Measurements from ENCODE around the gene ATP2B1.

ATP2B1 gene

DNA sequence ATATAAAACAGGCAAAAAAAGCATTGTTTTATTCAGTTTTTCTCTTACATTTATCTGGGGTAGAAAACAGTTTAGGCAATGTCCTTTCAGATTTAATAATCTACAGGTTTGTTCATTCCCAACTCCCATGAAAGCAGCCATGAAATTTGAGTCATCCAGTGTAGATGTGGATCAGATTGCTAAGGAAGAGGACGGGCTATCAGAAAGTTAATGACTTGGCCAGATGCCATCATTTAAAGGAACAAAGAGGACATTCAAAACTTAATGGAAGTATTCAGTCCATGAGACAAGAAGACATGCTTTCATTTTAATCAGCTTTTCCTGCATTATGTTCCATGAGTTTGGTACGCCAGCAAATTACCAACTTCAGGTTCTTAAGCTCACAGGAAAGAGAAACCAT lies 151.7 kb downstream of the ATP2B1 start:
- Histone ChIP-seq H3K4me1 (ENCODE audit: insufficient read depth, insufficient read length) (no peaks in the 10 kb centered on the region), H3K9me3 (ENCODE audit: insufficient read depth, low read length) (no peaks in the 10 kb centered on the region), H3K36me3 (ENCODE audit: insufficient read depth, insufficient read length, low read length) (no peaks in the 10 kb centered on the region), H3K27me3 (ENCODE audit: insufficient read depth, insufficient read length) (no peaks in the 10 kb centered on the region), H3K4me3 (ENCODE audit: insufficient read length, low read depth) (no peak overlapping the region), H3K9ac (ENCODE audit: insufficient read length, low read depth) (no peak overlapping the region)
- TF ChIP-seq SUZ12 (IDR thresholded peaks at IDR 0.05; ENCODE audit: extremely low read depth, insufficient read depth, insufficient read length): no peak
- TF ChIP-seq ZNF274 (IDR thresholded peaks at IDR 0.05; ENCODE audit: low read depth, low read length): no peak
- no peak for TF ChIP-seq YY1 (IDR thresholded peaks at IDR 0.05; ENCODE audit: insufficient read depth, insufficient read length)
- DNase-seq (ENCODE audit: low read depth, low spot score): no peak

- H3K9me3 ChIP-seq (ENCODE audit: insufficient read depth, low read length): no peaks in the 10 kb centered on the region
- H3K36me3 ChIP-seq (ENCODE audit: insufficient read depth, insufficient read length, low read length): no peaks in the 10 kb centered on the region
- H3K9ac ChIP-seq (ENCODE audit: insufficient read length, low read depth): no peak overlapping the region
- H3K27me3 ChIP-seq (ENCODE audit: insufficient read depth, insufficient read length): no peaks in the 10 kb centered on the region
- TF ChIP-seq ZNF274 (IDR thresholded peaks at IDR 0.05; ENCODE audit: low read depth, low read length) (no peak), YY1 (IDR thresholded peaks at IDR 0.05; ENCODE audit: insufficient read depth, insufficient read length) (no peak)
- no peak for DNase-seq (ENCODE audit: low read depth, low spot score)
- no peak overlapping the region for H3K4me3 ChIP-seq (ENCODE audit: insufficient read length, low read depth)
- no peaks in the 10 kb centered on the region for H3K4me1 ChIP-seq (ENCODE audit: insufficient read depth, insufficient read length)
These were observed 156.3 kb downstream of the ATP2B1 start for GRCh38 chr12:89552376-89552775.

- H3K9me3 ChIP-seq (ENCODE audit: insufficient read depth, low read length): no peaks in the 10 kb centered on the region
- H3K36me3 ChIP-seq (ENCODE audit: insufficient read depth, insufficient read length, low read length): no peaks in the 10 kb centered on the region
- H3K4me1 ChIP-seq (ENCODE audit: insufficient read depth, insufficient read length): no peaks in the 10 kb centered on the region
- H3K9ac ChIP-seq (ENCODE audit: insufficient read length, low read depth): no peak overlapping the region
- no peak overlapping the region for H3K4me3 ChIP-seq (ENCODE audit: insufficient read length, low read depth)
- no peak for DNase-seq (ENCODE audit: low read depth, low spot score)
- TF ChIP-seq SUZ12 (IDR thresholded peaks at IDR 0.05; ENCODE audit: extremely low read depth, insufficient read depth, insufficient read length) (no peak), YY1 (IDR thresholded peaks at IDR 0.05; ENCODE audit: insufficient read depth, insufficient read length) (no peak), ZNF274 (IDR thresholded peaks at IDR 0.05; ENCODE audit: low read depth, low read length) (no peak)
- H3K27me3 ChIP-seq (ENCODE audit: insufficient read depth, insufficient read length): no peaks in the 10 kb centered on the region
These were observed 156.9 kb downstream of the ATP2B1 start for GRCh38 chr12:89551747-89552146.

- no peak for TF ChIP-seq YY1 (IDR thresholded peaks at IDR 0.05; ENCODE audit: insufficient read depth, insufficient read length)
- no peak for TF ChIP-seq SUZ12 (IDR thresholded peaks at IDR 0.05; ENCODE audit: extremely low read depth, insufficient read depth, insufficient read length)
- TF ChIP-seq ZNF274 (IDR thresholded peaks at IDR 0.05; ENCODE audit: low read depth, low read length): no peak
- Histone ChIP-seq H3K9ac (ENCODE audit: insufficient read length, low read depth) (no peak overlapping the region), H3K9me3 (ENCODE audit: insufficient read depth, low read length) (no peaks in the 10 kb centered on the region), H3K4me1 (ENCODE audit: insufficient read depth, insufficient read length) (no peaks in the 10 kb centered on the region), H3K4me3 (ENCODE audit: insufficient read length, low read depth) (no peak overlapping the region), H3K36me3 (ENCODE audit: insufficient read depth, insufficient read length, low read length) (no peaks in the 10 kb centered on the region), H3K27me3 (ENCODE audit: insufficient read depth, insufficient read length) (no peaks in the 10 kb centered on the region)
- no peak for DNase-seq (ENCODE audit: low read depth, low spot score)
These were observed 161.5 kb downstream of the ATP2B1 start for GRCh38 chr12:89547101-89547500.

- H3K4me1 ChIP-seq (ENCODE audit: insufficient read depth, insufficient read length): no peaks in the 10 kb centered on the region
These were observed 162.5 kb downstream of the ATP2B1 start for GRCh38 chr12:89546151-89546550.

GRCh38 chr12:89544681-89545184 lies 163.9 kb downstream of the ATP2B1 start:
- no peaks in the 10 kb centered on the region for H3K4me1 ChIP-seq (ENCODE audit: insufficient read depth, insufficient read length)
- no peaks in the 10 kb centered on the region for H3K27me3 ChIP-seq (ENCODE audit: insufficient read depth, insufficient read length)
- DNase-seq (ENCODE audit: low read depth, low spot score): no peak
- TF ChIP-seq SUZ12 (IDR thresholded peaks at IDR 0.05; ENCODE audit: extremely low read depth, insufficient read depth, insufficient read length): no peak
- no peak for TF ChIP-seq ZNF274 (IDR thresholded peaks at IDR 0.05; ENCODE audit: low read depth, low read length)
- no peak for TF ChIP-seq YY1 (IDR thresholded peaks at IDR 0.05; ENCODE audit: insufficient read depth, insufficient read length)
- H3K9me3 ChIP-seq (ENCODE audit: insufficient read depth, low read length): no peaks in the 10 kb centered on the region
- no peaks in the 10 kb centered on the region for H3K36me3 ChIP-seq (ENCODE audit: insufficient read depth, insufficient read length, low read length)
- H3K4me3 ChIP-seq (ENCODE audit: insufficient read length, low read depth): no peak overlapping the region
- H3K9ac ChIP-seq (ENCODE audit: insufficient read length, low read depth): no peak overlapping the region

More at GRCh38 chr12:89546151-89546550, 162.5 kb downstream of the ATP2B1 start:
- Histone ChIP-seq H3K9me3 (ENCODE audit: insufficient read depth, low read length) (no peaks in the 10 kb centered on the region), H3K9ac (ENCODE audit: insufficient read length, low read depth) (no peak overlapping the region), H3K27me3 (ENCODE audit: insufficient read depth, insufficient read length) (no peaks in the 10 kb centered on the region), H3K36me3 (ENCODE audit: insufficient read depth, insufficient read length, low read length) (no peaks in the 10 kb centered on the region), H3K4me3 (ENCODE audit: insufficient read length, low read depth) (no peak overlapping the region)
- TF ChIP-seq YY1 (IDR thresholded peaks at IDR 0.05; ENCODE audit: insufficient read depth, insufficient read length) (no peak), SUZ12 (IDR thresholded peaks at IDR 0.05; ENCODE audit: extremely low read depth, insufficient read depth, insufficient read length) (no peak), ZNF274 (IDR thresholded peaks at IDR 0.05; ENCODE audit: low read depth, low read length) (no peak)
- DNase-seq (ENCODE audit: low read depth, low spot score): no peak

DNA sequence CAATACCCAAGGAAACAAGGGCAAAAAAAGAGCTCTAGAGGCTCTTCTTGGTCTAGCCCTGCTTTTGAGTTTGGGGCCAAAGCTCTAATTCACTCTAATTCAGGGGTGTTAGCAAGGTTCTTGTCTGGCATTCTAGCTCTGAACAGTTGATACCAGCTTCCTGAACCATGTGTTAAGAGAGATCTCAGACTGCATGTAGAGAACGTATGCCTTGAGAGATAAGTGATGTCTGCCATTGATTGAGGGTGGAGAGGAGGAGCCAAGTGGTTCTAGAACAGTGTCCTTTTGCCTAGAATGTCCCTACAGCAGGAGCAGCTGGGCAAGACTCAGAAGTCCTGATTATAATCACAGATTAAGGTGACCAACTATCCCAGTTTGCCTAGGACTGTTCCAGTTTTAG lies 164.6 kb downstream of the ATP2B1 start:
- DNase-seq (ENCODE audit: low read depth, low spot score): no peak
- H3K9ac ChIP-seq (ENCODE audit: insufficient read length, low read depth): no peak overlapping the region
- no peaks in the 10 kb centered on the region for H3K27me3 ChIP-seq (ENCODE audit: insufficient read depth, insufficient read length)
- no peak overlapping the region for H3K4me3 ChIP-seq (ENCODE audit: insufficient read length, low read depth)
- H3K4me1 ChIP-seq (ENCODE audit: insufficient read depth, insufficient read length): no peaks in the 10 kb centered on the region
- no peak for TF ChIP-seq YY1 (IDR thresholded peaks at IDR 0.05; ENCODE audit: insufficient read depth, insufficient read length)
- TF ChIP-seq SUZ12 (IDR thresholded peaks at IDR 0.05; ENCODE audit: extremely low read depth, insufficient read depth, insufficient read length): no peak
- TF ChIP-seq ZNF274 (IDR thresholded peaks at IDR 0.05; ENCODE audit: low read depth, low read length): no peak
- no peaks in the 10 kb centered on the region for H3K36me3 ChIP-seq (ENCODE audit: insufficient read depth, insufficient read length, low read length)
- no peaks in the 10 kb centered on the region for H3K9me3 ChIP-seq (ENCODE audit: insufficient read depth, low read length)
